Activated CD8-positive, alpha-beta T cell treated with anti-CD3 and anti-CD28 coated beads, Interleukin-2, amount 10 ng/mL, durations not matched to agents 7 days and 5 days (primary cell): ENCODE results near the gene PBX3. TPM values are rescaled to one million over a fixed set of nuclear protein-coding genes. Genes with fewer than 3 reads are reported as not detected.

ENCODE experiments used
- ATAC-seq: fragments of 150-1000 bp; cut with Tn5 transposase; one replicate; pipeline ENCODE4 v1.10.0; 2021; ENCODE audit warnings: moderate library complexity
- CTCF ChIA-PET: fragments of 350-600 bp; sonication (Branson Sonifier 250); formaldehyde crosslinking; loops from one replicate; lab custom pipeline; 2021; ENCODE audit warnings: antibody characterized with exemption; lab: Charles Lee
- POLR2A ChIA-PET: fragments of 350-600 bp; sonication (Branson Sonifier 250); formaldehyde crosslinking; loops from one replicate; lab custom pipeline; 2021; ENCODE audit warnings: antibody characterized with exemption; lab: Charles Lee
- DNase-seq: peaks from one replicate; pipeline ENCODE4 v3.0.0-alpha.2; 2020
- H3K27ac Mint-ChIP-seq: one replicate; pipeline ENCODE4 v1.8.0; 2021; ENCODE audit warnings: mild to moderate bottlenecking, mixed read lengths
- H3K27me3 Mint-ChIP-seq: one replicate; pipeline ENCODE4 v1.8.0; 2021; ENCODE audit warnings: low read depth, mixed read lengths
- H3K36me3 Mint-ChIP-seq: one replicate; pipeline ENCODE4 v1.8.0; 2021; ENCODE audit warnings: low read depth, mixed read lengths
- H3K4me1 Mint-ChIP-seq: one replicate; pipeline ENCODE4 v1.8.0; 2021; ENCODE audit warnings: low read depth, mixed read lengths
- H3K4me3 Mint-ChIP-seq: one replicate; pipeline ENCODE4 v1.8.0; 2021; ENCODE audit warnings: mild to moderate bottlenecking, mixed read lengths
- H3K9me3 Mint-ChIP-seq: one replicate; pipeline ENCODE4 v1.8.0; 2022; ENCODE audit warnings: mixed read lengths; ENCODE audit not compliant: insufficient read depth
- total RNA-seq, 2 experiments: library from RNA; stranded (reverse); gene quantifications; one replicate each; pipeline ENCODE4 v1.2.3, GENCODE V29; 2021

Gene PBX3
- total RNA-seq, 2 experiments from 2014 or later: 22.0 to 24.4 TPM

DNA sequence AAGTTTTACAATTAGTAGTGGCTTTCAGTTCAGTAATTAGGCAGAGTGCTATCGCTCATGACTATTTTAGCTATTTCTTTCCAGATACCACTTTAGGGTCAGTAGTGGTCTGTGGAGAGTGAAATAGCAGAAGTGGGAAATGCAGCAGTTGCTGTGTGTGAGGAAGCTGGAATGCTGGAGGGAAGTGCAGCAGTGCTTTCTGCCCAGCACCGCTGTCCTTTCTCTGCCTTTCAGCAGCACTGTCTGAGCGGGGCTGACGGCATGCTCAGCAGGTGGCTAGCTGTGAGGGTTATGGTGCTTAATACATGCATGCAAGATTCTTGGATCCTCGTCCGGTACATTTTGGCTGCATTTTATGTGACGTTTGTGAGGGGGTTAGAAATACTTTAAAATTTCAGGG lies 213.9 kb downstream of the PBX3 start:
- no peak for ATAC-seq
- Mint-ChIP-seq H3K27me3 (no peaks in the 10 kb centered on the region), H3K4me3 (no peak overlapping the region), H3K36me3 (no peaks in the 10 kb centered on the region), H3K27ac (no peak overlapping the region), H3K9me3 (no peaks in the 10 kb centered on the region), H3K4me1 (no peaks in the 10 kb centered on the region)
- no peak for DNase-seq
- CTCF ChIA-PET: no interaction called here
- POLR2A ChIA-PET: no interaction called here

- no peak overlapping the region for H3K4me3 Mint-ChIP-seq
- DNase-seq (no peak), ATAC-seq (no peak)
- H3K4me1 Mint-ChIP-seq: no peaks in the 10 kb centered on the region
- ChIA-PET POLR2A (no interaction called here), CTCF (no interaction called here)
- H3K27me3 Mint-ChIP-seq: no peaks in the 10 kb centered on the region
- no peak overlapping the region for H3K27ac Mint-ChIP-seq
- H3K9me3 Mint-ChIP-seq: no peaks in the 10 kb centered on the region
- H3K36me3 Mint-ChIP-seq: no peaks in the 10 kb centered on the region
Measured at GRCh38 chr9:125963932-125964331, 216.8 kb downstream of the PBX3 start.

DNA sequence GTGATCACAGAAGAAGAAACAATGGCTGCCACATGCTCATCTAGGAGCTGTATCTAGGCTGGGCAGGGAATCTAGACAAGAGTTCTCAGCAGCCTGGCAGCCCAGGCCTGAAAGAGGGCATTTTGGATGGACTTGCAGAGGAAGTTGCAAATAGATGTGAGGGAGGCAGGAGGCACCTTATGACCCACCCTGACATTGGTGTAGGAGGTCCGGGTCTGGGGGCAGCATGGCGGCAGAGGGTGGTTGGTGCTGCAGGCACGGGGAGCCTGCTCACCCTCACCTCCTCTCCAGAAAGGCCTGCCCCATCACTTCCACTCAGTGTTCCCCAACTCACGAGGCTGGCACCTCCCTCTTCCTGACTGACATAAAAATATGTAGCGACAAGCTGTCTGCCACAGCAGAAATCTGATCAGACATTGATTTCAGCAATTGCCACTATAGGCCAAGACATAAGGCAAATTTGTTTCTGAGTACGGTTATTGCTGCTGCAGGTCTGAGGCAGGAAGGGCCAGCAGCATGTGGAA lies 217.6 kb downstream of the PBX3 start:
- Mint-ChIP-seq H3K9me3 (no peaks in the 10 kb centered on the region), H3K4me3 (no peak overlapping the region), H3K27me3 (no peaks in the 10 kb centered on the region), H3K36me3 (no peaks in the 10 kb centered on the region), H3K27ac (no peak overlapping the region), H3K4me1 (no peaks in the 10 kb centered on the region)
- POLR2A ChIA-PET: no interaction called here
- no peak for ATAC-seq
- CTCF ChIA-PET: no interaction called here
- no peak for DNase-seq

DNA sequence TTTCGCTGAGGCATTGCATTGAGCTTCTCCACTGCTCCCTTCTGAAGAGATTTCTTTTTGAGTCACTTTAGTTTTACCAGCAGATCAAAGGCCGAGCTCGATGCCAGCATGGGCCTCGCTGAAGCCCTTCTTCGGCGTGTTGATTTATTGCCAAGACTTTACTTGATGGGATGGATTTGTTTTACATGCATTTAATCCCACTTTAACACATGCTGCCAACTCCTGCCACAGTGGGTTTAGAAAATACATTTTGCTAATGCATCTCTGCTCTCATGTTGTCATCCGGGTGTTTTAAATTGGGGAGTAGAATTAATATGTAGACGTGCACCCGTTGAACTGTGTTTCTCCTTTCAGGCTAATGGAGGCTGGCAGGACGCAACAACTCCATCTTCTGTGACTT lies 218.3 kb downstream of the PBX3 start:
- ChIA-PET CTCF (no interaction called here), POLR2A (no interaction called here)
- H3K4me1 Mint-ChIP-seq: no peaks in the 10 kb centered on the region
- no peak overlapping the region for H3K27ac Mint-ChIP-seq
- no peaks in the 10 kb centered on the region for H3K9me3 Mint-ChIP-seq
- ATAC-seq (no peak), DNase-seq (no peak)
- H3K36me3 Mint-ChIP-seq: no peaks in the 10 kb centered on the region
- no peak overlapping the region for H3K4me3 Mint-ChIP-seq
- H3K27me3 Mint-ChIP-seq: no peaks in the 10 kb centered on the region

DNA sequence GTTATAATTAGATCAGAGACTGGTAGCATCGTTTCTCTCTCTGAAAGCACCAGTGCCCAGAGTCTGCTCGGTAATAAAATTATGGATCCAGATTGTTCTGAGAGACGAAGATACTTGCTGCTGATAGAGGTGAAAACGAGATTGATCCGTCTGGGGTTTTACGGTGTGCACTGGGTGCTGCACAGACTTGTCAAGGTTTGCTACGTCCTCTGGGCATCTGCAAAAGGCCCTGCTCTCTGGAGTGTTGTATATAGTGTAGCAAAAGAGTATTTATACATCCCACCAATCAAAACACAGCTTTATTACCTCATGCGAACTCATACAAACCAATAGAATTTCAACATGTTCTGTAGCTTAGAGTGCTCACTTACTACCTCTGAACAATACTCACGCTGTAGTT lies 219.3 kb downstream of the PBX3 start:
- Mint-ChIP-seq H3K4me3 (no peak overlapping the region), H3K4me1 (no peaks in the 10 kb centered on the region), H3K27me3 (no peaks in the 10 kb centered on the region), H3K36me3 (no peaks in the 10 kb centered on the region), H3K27ac (no peak overlapping the region), H3K9me3 (no peaks in the 10 kb centered on the region)
- DNase-seq: no peak
- CTCF ChIA-PET: no interaction called here
- POLR2A ChIA-PET: no interaction called here
- ATAC-seq: no peak

GRCh38 chr9:125966959-125967711 lies 220.0 kb downstream of the PBX3 start:
- no peak overlapping the region for H3K27ac Mint-ChIP-seq
- no peak overlapping the region for H3K4me3 Mint-ChIP-seq
- ChIA-PET POLR2A (no interaction called here), CTCF (no interaction called here)
- H3K27me3 Mint-ChIP-seq: no peaks in the 10 kb centered on the region
- no peaks in the 10 kb centered on the region for H3K36me3 Mint-ChIP-seq
- no peak for ATAC-seq
- DNase-seq: no peak
- no peaks in the 10 kb centered on the region for H3K9me3 Mint-ChIP-seq
- H3K4me1 Mint-ChIP-seq: no peaks in the 10 kb centered on the region

DNA sequence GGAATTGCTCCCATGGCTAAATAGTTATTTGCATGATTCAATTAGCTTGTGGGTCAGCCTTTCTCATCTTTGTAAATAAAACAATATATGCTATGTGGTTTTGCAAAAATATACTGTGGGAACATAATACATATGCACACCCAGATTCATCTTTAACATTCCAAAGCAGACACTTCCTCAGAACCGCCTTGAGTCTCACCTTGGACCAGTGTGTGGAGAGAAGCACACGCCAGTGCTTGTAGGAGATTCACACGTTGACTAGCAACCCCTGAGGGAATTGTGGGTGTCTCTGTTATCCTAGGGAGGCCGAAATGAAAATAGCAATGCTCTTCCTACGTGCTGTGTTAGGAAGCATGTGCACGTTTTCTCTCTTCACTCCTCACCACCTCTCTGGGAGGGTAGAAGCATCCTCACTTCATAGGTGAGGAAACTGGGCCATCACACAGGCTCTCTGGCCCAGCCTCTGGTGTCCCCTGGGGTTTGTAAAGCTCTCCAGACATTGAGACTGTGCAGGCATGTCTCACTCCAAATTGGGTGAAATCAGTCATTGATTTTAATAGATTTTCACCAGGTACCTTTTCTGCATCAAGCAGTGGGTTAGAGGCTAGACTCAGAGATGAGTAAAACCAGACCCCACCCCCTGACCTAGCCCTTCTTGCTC lies 221.7 kb downstream of the PBX3 start:
- H3K36me3 Mint-ChIP-seq: no peaks in the 10 kb centered on the region
- H3K4me1 Mint-ChIP-seq: no peaks in the 10 kb centered on the region
- no peaks in the 10 kb centered on the region for H3K27me3 Mint-ChIP-seq
- no peaks in the 10 kb centered on the region for H3K9me3 Mint-ChIP-seq
- POLR2A ChIA-PET: no interaction called here
- H3K4me3 Mint-ChIP-seq: no peak overlapping the region
- DNase-seq: no peak
- ATAC-seq: no peak
- no peak overlapping the region for H3K27ac Mint-ChIP-seq
- CTCF ChIA-PET: no interaction called here

- Mint-ChIP-seq H3K36me3 (no peaks in the 10 kb centered on the region), H3K27me3 (no peaks in the 10 kb centered on the region), H3K9me3 (no peaks in the 10 kb centered on the region), H3K4me3 (no peak overlapping the region), H3K27ac (no peak overlapping the region), H3K4me1 (no peaks in the 10 kb centered on the region)
- POLR2A ChIA-PET: no interaction called here
- CTCF ChIA-PET: no interaction called here
- ATAC-seq (no peak), DNase-seq (no peak)
Measured at GRCh38 chr9:125969462-125969861, 222.3 kb downstream of the PBX3 start.

DNA sequence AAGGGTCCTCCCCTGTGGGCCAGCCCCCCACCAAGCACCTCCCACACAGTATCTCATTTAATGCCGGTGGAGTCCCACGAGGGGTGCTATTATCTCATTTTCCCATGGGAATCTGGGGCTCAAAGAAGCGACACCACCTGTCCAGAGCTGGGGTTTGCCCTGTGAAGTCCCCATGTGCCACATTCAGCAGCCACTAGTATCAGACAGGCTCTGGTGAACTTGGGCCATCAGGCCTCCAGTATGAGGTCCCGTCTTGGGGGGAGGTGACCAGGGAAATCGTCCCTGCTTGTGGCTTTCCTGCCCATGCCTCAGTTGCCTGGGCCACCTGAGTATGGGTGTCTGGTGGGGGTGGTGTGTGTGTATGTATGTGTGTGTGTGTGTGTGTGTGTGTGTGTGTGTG lies 222.7 kb downstream of the PBX3 start:
- ChIA-PET POLR2A (no interaction called here), CTCF (no interaction called here)
- no peak for ATAC-seq
- H3K27me3 Mint-ChIP-seq: no peaks in the 10 kb centered on the region
- no peaks in the 10 kb centered on the region for H3K36me3 Mint-ChIP-seq
- no peaks in the 10 kb centered on the region for H3K4me1 Mint-ChIP-seq
- no peak overlapping the region for H3K27ac Mint-ChIP-seq
- no peak overlapping the region for H3K4me3 Mint-ChIP-seq
- H3K9me3 Mint-ChIP-seq: no peaks in the 10 kb centered on the region
- no peak for DNase-seq

DNA sequence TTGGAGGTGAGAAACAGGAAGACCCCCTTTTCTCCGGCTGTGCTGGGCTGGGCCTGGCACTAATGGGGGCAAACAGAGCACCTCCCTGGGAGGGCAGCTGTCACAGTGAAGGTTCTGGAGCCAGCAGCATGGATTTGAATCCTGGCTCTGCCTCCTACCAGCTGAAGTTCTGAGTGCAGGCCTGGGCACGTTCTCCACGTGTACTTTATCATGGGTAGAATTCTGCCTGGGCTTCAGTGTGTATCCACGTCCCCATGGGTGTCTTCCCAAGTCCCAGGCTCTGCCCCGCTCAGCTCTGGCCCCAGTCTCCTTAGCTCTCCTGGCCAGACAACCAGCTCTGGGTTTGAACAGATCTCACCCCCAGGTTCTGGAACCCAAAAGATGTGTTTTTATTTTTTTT lies 223.2 kb downstream of the PBX3 start:
- POLR2A ChIA-PET: no interaction called here
- no peaks in the 10 kb centered on the region for H3K4me1 Mint-ChIP-seq
- H3K27ac Mint-ChIP-seq: no peak overlapping the region
- no peak overlapping the region for H3K4me3 Mint-ChIP-seq
- no peaks in the 10 kb centered on the region for H3K27me3 Mint-ChIP-seq
- ATAC-seq: no peak
- no peaks in the 10 kb centered on the region for H3K9me3 Mint-ChIP-seq
- H3K36me3 Mint-ChIP-seq: no peaks in the 10 kb centered on the region
- CTCF ChIA-PET: no interaction called here
- DNase-seq: no peak

GRCh38 chr9:125971050-125971449 lies 223.9 kb downstream of the PBX3 start:
- ChIA-PET POLR2A (no interaction called here), CTCF (interaction anchor here (0.7 kb wide), 1 partner anchor 257 kb away, joined by 3 read pairs; no protein-coding TSS in a partner anchor)
- DNase-seq (no peak), ATAC-seq (no peak)
- H3K36me3 Mint-ChIP-seq: no peaks in the 10 kb centered on the region
- H3K4me1 Mint-ChIP-seq: no peaks in the 10 kb centered on the region
- no peaks in the 10 kb centered on the region for H3K9me3 Mint-ChIP-seq
- H3K27ac Mint-ChIP-seq: no peak overlapping the region
- no peaks in the 10 kb centered on the region for H3K27me3 Mint-ChIP-seq
- H3K4me3 Mint-ChIP-seq: no peak overlapping the region

GRCh38 chr9:125972012-125972729 lies 225.0 kb downstream of the PBX3 start:
- no peaks in the 10 kb centered on the region for H3K4me1 Mint-ChIP-seq
- H3K36me3 Mint-ChIP-seq: no peaks in the 10 kb centered on the region
- ChIA-PET POLR2A (no interaction called here), CTCF (no interaction called here)
- ATAC-seq: no peak
- no peak overlapping the region for H3K27ac Mint-ChIP-seq
- no peak overlapping the region for H3K4me3 Mint-ChIP-seq
- H3K9me3 Mint-ChIP-seq: no peaks in the 10 kb centered on the region
- H3K27me3 Mint-ChIP-seq: peaks cover 4% of the 10 kb centered on the region
- peak; percentile 13 for DNase-seq
